GM23338 (cell line): Measurements from ENCODE around the gene ZBTB20. TPM values are rescaled to one million over a fixed set of nuclear protein-coding genes. Genes with fewer than 3 reads are reported as not detected.

Source experiments
- ATAC-seq: fragments of 200-7000 bp; cut with Tn5 transposase; 3 replicates; pipeline ENCODE4 v1.9.1; 2020
- DNase-seq: peaks from one replicate; pipeline ENCODE4 v3.0.0-alpha.2; 2015; ENCODE audit warnings: low spot score
- H2AFZ ChIP-seq: fragments of 200-600 bp; sonication (generic); 2 replicates; pipeline ENCODE4 v1.8.0; 2016; ENCODE audit warnings: antibody characterized with exemption, mild to moderate bottlenecking, moderate library complexity
- H3F3A ChIP-seq: fragments of 200-600 bp; sonication (generic); replicated peaks from 2 replicates; pipeline ENCODE4 v1.8.0; 2017; ENCODE audit warnings: antibody characterized with exemption, mixed run types, low read depth
- H3K27ac ChIP-seq: fragments of 200-600 bp; sonication (generic); 2 replicates; pipeline ENCODE4 v1.6.1; 2016; ENCODE audit warnings: low read depth
- H3K27me3 ChIP-seq: fragments of 200-600 bp; sonication (generic); 2 replicates; pipeline ENCODE4 v1.8.0; 2016; ENCODE audit warnings: mild to moderate bottlenecking, mixed run types, moderate library complexity; ENCODE audit not compliant: insufficient read depth
- H3K36me3 ChIP-seq: fragments of 200-600 bp; sonication (generic); 2 replicates; pipeline ENCODE4 v1.8.0; 2016; ENCODE audit warnings: mild to moderate bottlenecking; ENCODE audit not compliant: insufficient read depth
- H3K4me1 ChIP-seq: fragments of 200-600 bp; sonication (generic); 2 replicates; pipeline ENCODE4 v1.8.0; 2016; ENCODE audit warnings: mild to moderate bottlenecking, moderate library complexity; ENCODE audit not compliant: insufficient read depth
- H3K4me2 ChIP-seq: fragments of 200-600 bp; sonication (generic); 2 replicates; pipeline ENCODE4 v1.7.1; 2017; ENCODE audit warnings: mixed run types
- H3K4me3 ChIP-seq: fragments of 200-600 bp; sonication (generic); 2 replicates; pipeline ENCODE4 v1.6.1; 2016; ENCODE audit warnings: mixed run types
- H3K79me2 ChIP-seq: fragments of 200-600 bp; sonication (generic); replicated peaks from 2 replicates; pipeline ENCODE4 v1.8.0; 2017; ENCODE audit warnings: mild to moderate bottlenecking; ENCODE audit not compliant: insufficient read depth
- H3K9me2 ChIP-seq: fragments of 200-600 bp; sonication (generic); 2 replicates; pipeline ENCODE4 v1.8.0; 2017; ENCODE audit not compliant: insufficient read depth
- H4K20me1 ChIP-seq: fragments of 200-600 bp; sonication (generic); replicated peaks from 2 replicates; pipeline ENCODE4 v1.8.0; 2017; ENCODE audit warnings: mild to moderate bottlenecking; ENCODE audit not compliant: insufficient read depth
- H3K27ac Mint-ChIP-seq: 2 replicates; pipeline ENCODE4 v1.8.0; 2020; ENCODE audit warnings: inconsistent platforms, mild to moderate bottlenecking, moderate library complexity, mixed read lengths
- H3K27me3 Mint-ChIP-seq: 3 replicates; pipeline ENCODE4 v1.8.0; 2022; ENCODE audit warnings: low read depth, mild to moderate bottlenecking, moderate library complexity, mixed read lengths, inconsistent platforms; ENCODE audit not compliant: insufficient read depth, poor library complexity
- H3K36me3 Mint-ChIP-seq: 3 replicates; pipeline ENCODE4 v1.8.0; 2021; ENCODE audit warnings: low read depth, mild to moderate bottlenecking, inconsistent platforms, moderate library complexity, mixed read lengths
- H3K4me1 Mint-ChIP-seq: 3 replicates; pipeline ENCODE4 v1.8.0; 2020; ENCODE audit warnings: mild to moderate bottlenecking, inconsistent platforms, mixed read lengths
- H3K4me3 Mint-ChIP-seq: 3 replicates; pipeline ENCODE4 v1.8.0; 2021; ENCODE audit warnings: moderate library complexity, mild to moderate bottlenecking, inconsistent platforms, mixed read lengths
- H3K9me3 Mint-ChIP-seq: 3 replicates; pipeline ENCODE4 v1.8.0; 2020; ENCODE audit warnings: moderate library complexity, mild to moderate bottlenecking, inconsistent platforms, mixed read lengths
- CREB1 ChIP-seq: fragments of 250-450 bp; sonication (Bioruptor Pico); IDR thresholded peaks from 2 replicates; pipeline ENCODE4 v1.5.0; 2020; ENCODE audit warnings: low read depth, mild to moderate bottlenecking, moderate library complexity
- CTCF ChIP-seq, 2 experiments: fragments of 200-600 bp in 1 of 2; sonication (generic) in 1 of 2; conservative IDR thresholded peaks; 2 replicates each; pipeline versions ENCODE4 v1.5.1 to v1.6.1; 2016 to 2017; ENCODE audit warnings: antibody characterized with exemption in 2 of 2, low read depth in 2 of 2, mild to moderate bottlenecking in 2 of 2, moderate library complexity in 1 of 2
- ETS1 ChIP-seq: IDR thresholded peaks from 2 replicates; pipeline ENCODE4 v1.6.1; 2016; ENCODE audit warnings: antibody characterized with exemption
- EZH2 ChIP-seq: fragments of 200-600 bp; sonication (generic); IDR thresholded peaks from one replicate; pipeline ENCODE4 v1.8.0; 2017; ENCODE audit warnings: antibody characterized with exemption, mild to moderate bottlenecking, low read depth; ENCODE audit not compliant: unreplicated experiment
- EZH2phosphoT487 ChIP-seq: fragments of 200-600 bp; sonication (generic); IDR thresholded peaks from one replicate; pipeline ENCODE4 v1.8.1; 2018; ENCODE audit warnings: antibody characterized with exemption; ENCODE audit not compliant: unreplicated experiment
- JUNB ChIP-seq: IDR thresholded peaks from one replicate; pipeline ENCODE4 v1.6.1; 2016; ENCODE audit warnings: antibody characterized with exemption; ENCODE audit not compliant: unreplicated experiment
- NANOG ChIP-seq: IDR thresholded peaks from 2 replicates; pipeline ENCODE4 v1.6.1; 2016; ENCODE audit warnings: antibody characterized with exemption, borderline replicate concordance
- POLR2AphosphoS5 ChIP-seq: IDR thresholded peaks from 2 replicates; pipeline ENCODE4 v1.6.1; 2016; ENCODE audit warnings: antibody characterized with exemption, low read depth
- REST ChIP-seq: IDR thresholded peaks from one replicate; pipeline ENCODE4 v1.6.1; 2018; ENCODE audit warnings: antibody characterized with exemption; ENCODE audit not compliant: unreplicated experiment
- STAT1 ChIP-seq: IDR thresholded peaks from one replicate; pipeline ENCODE4 v1.6.1; 2016; ENCODE audit warnings: antibody characterized with exemption; ENCODE audit not compliant: unreplicated experiment
- ZNF114 ChIP-seq: fragments of 250-450 bp; sonication (Bioruptor Pico); IDR thresholded peaks from 2 replicates; pipeline ENCODE4 v1.5.0; 2020; ENCODE audit warnings: mild to moderate bottlenecking, moderate library complexity
- ZNF331 ChIP-seq: fragments of 250-450 bp; sonication (Bioruptor Pico); IDR thresholded peaks from 2 replicates; pipeline ENCODE4 v1.5.0; 2020; ENCODE audit warnings: low read depth, mild to moderate bottlenecking, moderate library complexity
- ZNF462 ChIP-seq: fragments of 250-450 bp; sonication (Bioruptor Pico); IDR thresholded peaks from 2 replicates; pipeline ENCODE4 v1.5.0; 2020; ENCODE audit warnings: mild to moderate bottlenecking, moderate library complexity
- polyA plus RNA-seq: library from polyadenylated mRNA; unstranded; fragments of >200 nt; fragmentation: Nextera tagmentation; extraction: Ambion mirVana; gene quantifications from 2 replicates; pipeline ENCODE4 v1.2.1, GENCODE V29; 2016
- total RNA-seq: library from RNA; depleted of rRNA; stranded (reverse); fragments of >200 nt; shearing (Covaris generic); gene quantifications from 2 replicates; pipeline ENCODE4 v1.2.3, GENCODE V29; 2014

Gene ZBTB20
- total and polyA plus RNA-seq, 2 experiments from 2014 or later: 2.0 to 3.3 TPM

- no peaks in the 10 kb centered on the region for H3K36me3 Mint-ChIP-seq
- Histone ChIP-seq H3K9me2 (no peaks in the 10 kb centered on the region), H2AFZ (no peak overlapping the region), H3K4me3 (no peak overlapping the region), H3K27me3 (no peaks in the 10 kb centered on the region), H3K4me1 (no peaks in the 10 kb centered on the region), H4K20me1 (no peaks in the 10 kb centered on the region), H3K36me3 (no peaks in the 10 kb centered on the region), H3K79me2 (no peaks in the 10 kb centered on the region), H3K4me2 (no peak overlapping the region), H3K27ac (no peak overlapping the region), H3F3A (no peaks in the 10 kb centered on the region)
- ATAC-seq (no peak), DNase-seq (no peak)
- no peaks in the 10 kb centered on the region for H3K4me1 Mint-ChIP-seq
- H3K27ac Mint-ChIP-seq: no peak overlapping the region
- TF ChIP-seq ETS1 (no peak), EZH2phosphoT487 (no peak), STAT1 (no peak), ZNF114 (no peak), ZNF462 (no peak), EZH2 (no peak), CREB1 (no peak), NANOG (no peak), ZNF331 (CRISPR knock-in tag) (no peak), CTCF (conservative IDR thresholded peaks at IDR 0.05; ENCODE audit: low read depth in 2 of 2) (no peak), POLR2AphosphoS5 (no peak), JUNB (no peak), REST (no peak)
- H3K4me3 Mint-ChIP-seq: no peak overlapping the region
- no peaks in the 10 kb centered on the region for H3K27me3 Mint-ChIP-seq
- no peaks in the 10 kb centered on the region for H3K9me3 Mint-ChIP-seq
These were observed 148.0 kb downstream of the ZBTB20 start for GRCh38 chr3:114998971-114999579.
